PC-9 (cell line): ENCODE results near the gene GLRA1. TPM values are rescaled to one million over a fixed set of nuclear protein-coding genes. Genes with fewer than 3 reads are reported as not detected.

Experiments used
- BruUV-seq: library from RNA; stranded (reverse); fragments of 400-500 nt; replicated peaks from 2 replicates; lab custom pipeline; 2021; lab: Mats Ljungman, UMichigan
- CTCF ChIA-PET: fragments of 300-600 bp; sonication (Branson Sonifier 250); formaldehyde crosslinking; loops from one replicate; lab custom pipeline; 2022; ENCODE audit warnings: antibody characterized with exemption; lab: Charles Lee
- POLR2A ChIA-PET: fragments of 300-600 bp; sonication (Branson Sonifier 250); formaldehyde crosslinking; loops from one replicate; lab custom pipeline; 2022; ENCODE audit warnings: antibody characterized with exemption; ENCODE audit not compliant: unreplicated experiment; lab: Charles Lee
- DNase-seq, 2 experiments: peaks; one replicate each; pipeline versions ENCODE4 v3.0.0 to v3.0.0-alpha.2; 2015 to 2022; ENCODE audit warnings: mixed read lengths in 1 of 2
- H2AFZ ChIP-seq: fragments of 200-600 bp; sonication (generic); 2 replicates; pipeline ENCODE4 v1.8.1; 2017; ENCODE audit warnings: antibody characterized with exemption
- H3F3A ChIP-seq: fragments of 200-600 bp; sonication (generic); 2 replicates; pipeline ENCODE4 v1.8.1; 2017; ENCODE audit warnings: antibody characterized with exemption, mild to moderate bottlenecking, low read depth; ENCODE audit not compliant: insufficient read depth
- H3K27ac ChIP-seq: fragments of 200-600 bp; sonication (generic); 2 replicates; pipeline ENCODE4 v1.6.1; 2016; ENCODE audit warnings: mixed run types
- H3K27me3 ChIP-seq: fragments of 200-600 bp; sonication (generic); 2 replicates; pipeline ENCODE4 v1.6.1; 2016; ENCODE audit warnings: low read depth, mixed run types; ENCODE audit not compliant: insufficient read depth
- H3K36me3 ChIP-seq: fragments of 200-600 bp; sonication (generic); 2 replicates; pipeline ENCODE4 v1.6.1; 2016; ENCODE audit warnings: low read depth, mixed run types
- H3K4me1 ChIP-seq: fragments of 200-600 bp; sonication (generic); replicated peaks from 2 replicates; pipeline ENCODE4 v1.6.1; 2016; ENCODE audit warnings: mixed run types; ENCODE audit not compliant: insufficient read depth
- H3K4me2 ChIP-seq: fragments of 200-600 bp; sonication (generic); 2 replicates; pipeline ENCODE4 v1.6.1; 2017; ENCODE audit warnings: mixed run types
- H3K4me3 ChIP-seq: fragments of 200-600 bp; sonication (generic); 2 replicates; pipeline ENCODE4 v1.6.1; 2016; ENCODE audit warnings: mixed run types
- H3K79me2 ChIP-seq: fragments of 200-600 bp; sonication (generic); 2 replicates; pipeline ENCODE4 v1.6.1; 2017; ENCODE audit warnings: low read depth, mixed run types
- H3K9me2 ChIP-seq: fragments of 200-600 bp; sonication (generic); 2 replicates; pipeline ENCODE4 v1.8.1; 2017; ENCODE audit warnings: mild to moderate bottlenecking; ENCODE audit not compliant: insufficient read depth
- H3K9me3 ChIP-seq: fragments of 200-600 bp; sonication (generic); 2 replicates; pipeline ENCODE4 v1.8.1; 2016; ENCODE audit warnings: low read depth; ENCODE audit not compliant: insufficient read depth
- H4K20me1 ChIP-seq: fragments of 200-600 bp; sonication (generic); 2 replicates; pipeline ENCODE4 v1.8.1; 2017; ENCODE audit not compliant: insufficient read depth
- CTCF ChIP-seq: fragments of 200-600 bp; sonication (generic); conservative IDR thresholded peaks from 2 replicates; pipeline ENCODE4 v1.6.1; 2017; ENCODE audit warnings: mixed run types, antibody characterized with exemption, mild to moderate bottlenecking, moderate library complexity
- EZH2 ChIP-seq: fragments of 200-600 bp; sonication (generic); IDR thresholded peaks from 2 replicates; pipeline ENCODE4 v1.8.0; 2017; ENCODE audit warnings: antibody characterized with exemption, low read depth
- intact Hi-C: fragments of 100-400 bp; cut with micrococcal nuclease; formaldehyde crosslinking; loops from one replicate; pipeline ENCODE4 v1.10.0; 2022; ENCODE audit not compliant: unreplicated experiment
- total RNA-seq: library from RNA; stranded (reverse); gene quantifications from 2 replicates; pipeline ENCODE4 v1.2.3, GENCODE V29; 2021

GLRA1 gene
- total RNA-seq, 1 experiment from 2014 or later = not detected

GRCh38 chr5:151926188-151926587 lies 1.5 kb upstream of the GLRA1 start:
- ChIA-PET POLR2A (no interaction called here), CTCF (no interaction called here)
- Histone ChIP-seq H3F3A (no peaks in the 10 kb centered on the region), H3K36me3 (no peaks in the 10 kb centered on the region), H2AFZ (no peak overlapping the region), H3K79me2 (no peaks in the 10 kb centered on the region), H3K27me3 (no peaks in the 10 kb centered on the region), H3K27ac (no peak overlapping the region), H3K4me1 (no peaks in the 10 kb centered on the region), H3K9me3 (no peaks in the 10 kb centered on the region), H3K4me3 (no peak overlapping the region), H3K9me2 (no peaks in the 10 kb centered on the region), H4K20me1 (no peaks in the 10 kb centered on the region), H3K4me2 (no peak overlapping the region)
- TF ChIP-seq CTCF (no peak), EZH2 (no peak)
- intact Hi-C loops = no loop called here
- no peak for DNase-seq
- BruUV-seq = no TSS peak

GRCh38 chr5:151925340-151925739 lies 689 bp upstream of the GLRA1 start:
- POLR2A ChIA-PET = no interaction called here
- CTCF ChIA-PET = no interaction called here
- no peaks in the 10 kb centered on the region for H3K27me3 ChIP-seq

GRCh38 chr5:151923866-151924476 lies 680 bp downstream of the GLRA1 start:
- POLR2A ChIA-PET = no interaction called here
- no TSS peak for BruUV-seq
- Histone ChIP-seq H3K27ac (no peak overlapping the region), H3F3A (no peaks in the 10 kb centered on the region), H4K20me1 (no peaks in the 10 kb centered on the region), H3K36me3 (no peaks in the 10 kb centered on the region), H2AFZ (no peak overlapping the region), H3K9me3 (no peaks in the 10 kb centered on the region), H3K4me2 (no peak overlapping the region), H3K4me3 (no peak overlapping the region), H3K27me3 (0 out of 2 replicates have a peak, but pooled peaks cover 4% of the 10 kb centered on the region), H3K4me1 (no peaks in the 10 kb centered on the region), H3K79me2 (no peaks in the 10 kb centered on the region), H3K9me2 (no peaks in the 10 kb centered on the region)
- intact Hi-C loops = no loop called here
- CTCF ChIA-PET = interaction anchor here (0.7 kb wide), 1 partner anchor 28 kb away, joined by 8 read pairs; no protein-coding TSS in a partner anchor
- no peak for TF ChIP-seq EZH2
- peak; percentile 33; the same call in 1 of the 2 replicates for TF ChIP-seq CTCF
- DNase-seq = peak in 1 of 2 experiments; percentile 2

More at GRCh38 chr5:151925340-151925739, 689 bp upstream of the GLRA1 start:
- no peaks in the 10 kb centered on the region for H3K4me1 ChIP-seq
- no peaks in the 10 kb centered on the region for H3K79me2 ChIP-seq
- no peaks in the 10 kb centered on the region for H4K20me1 ChIP-seq
- no peak overlapping the region for H3K4me3 ChIP-seq
- no peak for TF ChIP-seq EZH2
- H3K9me2 ChIP-seq = no peaks in the 10 kb centered on the region
- H3K4me2 ChIP-seq = no peak overlapping the region
- H2AFZ ChIP-seq = no peak overlapping the region
- no TSS peak for BruUV-seq
- H3K36me3 ChIP-seq = no peaks in the 10 kb centered on the region
- DNase-seq = no peak
- H3F3A ChIP-seq = no peaks in the 10 kb centered on the region
- no peaks in the 10 kb centered on the region for H3K9me3 ChIP-seq
- intact Hi-C loops = no loop called here
- no peak overlapping the region for H3K27ac ChIP-seq
